Choroid plexus epithelial cell (primary cell): ENCODE results near the gene LIG1.

ENCODE experiments used
- DNase-seq: peaks from one replicate; pipeline ENCODE4 v3.0.0-alpha.2; 2010; ENCODE audit warnings: low read depth
- H3K4me3 ChIP-seq: 2 replicates; pipeline ENCODE4 v1.5.1; 2011; ENCODE audit warnings: low read depth, mild to moderate bottlenecking, control low read depth, low read length, moderate library complexity
- CTCF ChIP-seq: conservative IDR thresholded peaks from 2 replicates; pipeline ENCODE4 v1.5.1; 2011; ENCODE audit warnings: low read depth, mild to moderate bottlenecking, control low read depth, inconsistent platforms, low read length, moderate library complexity

LIG1 gene

DNA sequence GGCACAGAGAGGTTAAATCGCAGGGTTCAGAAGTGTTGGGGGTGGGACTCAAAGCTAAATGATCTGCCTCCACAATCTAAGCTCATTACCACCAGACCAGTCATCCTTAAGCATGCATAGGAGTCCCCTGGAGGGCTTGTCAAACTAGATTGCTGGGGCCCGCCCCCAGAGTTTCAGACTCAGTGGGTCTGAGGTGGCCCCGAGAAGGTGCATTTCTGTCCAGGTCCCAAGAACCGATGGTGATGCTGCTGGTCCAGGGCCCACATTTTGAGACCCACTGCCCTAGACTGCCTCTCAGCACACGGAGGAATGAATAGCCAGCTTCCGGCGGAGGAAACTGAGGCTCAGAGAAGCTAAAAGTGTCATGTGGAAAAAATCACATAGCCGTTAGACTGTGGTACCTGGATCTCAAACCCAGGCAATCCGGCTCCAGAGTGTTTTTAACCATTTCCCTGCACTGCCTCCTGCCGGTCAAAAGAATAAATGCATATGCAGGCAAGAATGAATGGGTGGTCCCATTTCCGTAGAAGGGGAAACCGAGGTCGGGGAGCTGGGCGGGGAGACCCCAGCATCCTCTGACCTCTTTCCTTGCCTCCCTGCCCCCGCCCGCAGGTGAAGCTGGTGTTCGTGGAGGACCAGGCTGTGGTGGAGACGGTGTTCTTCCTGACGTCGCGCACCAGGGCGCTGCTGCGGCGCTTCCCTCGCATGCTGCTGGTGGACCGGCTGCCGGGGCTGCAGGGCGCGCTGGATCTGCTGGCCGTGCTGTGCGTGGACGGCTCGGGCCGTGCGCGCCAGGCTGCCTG lies 24.1 kb upstream of the LIG1 start:
- H3K4me3 ChIP-seq, result no peak overlapping the region
- peak; percentile 33 for DNase-seq
- TF ChIP-seq CTCF, result peak; percentile 71

DNA sequence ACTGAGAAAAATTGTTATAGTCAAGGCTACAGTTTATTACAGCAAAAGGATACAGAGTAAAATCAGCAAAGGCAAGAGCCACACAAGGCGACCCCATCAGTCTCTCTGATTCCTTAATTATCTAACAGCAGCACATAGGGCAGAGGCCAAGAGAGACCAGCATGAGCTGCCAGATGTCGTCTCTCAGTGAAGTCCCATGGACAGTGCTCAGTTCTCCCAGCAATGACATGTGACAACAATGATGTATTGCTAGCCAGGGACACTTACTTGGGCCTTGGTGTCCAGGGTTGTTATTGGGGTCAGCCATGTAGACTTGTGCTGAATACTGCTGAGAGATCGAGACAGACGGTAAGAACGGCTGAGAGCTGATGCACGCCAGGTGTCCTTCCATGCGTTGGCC lies 22.6 kb upstream of the LIG1 start:
- H3K4me3 ChIP-seq, result no peak overlapping the region
- TF ChIP-seq CTCF, result no peak
- no peak for DNase-seq

- TF ChIP-seq CTCF, result no peak
- H3K4me3 ChIP-seq, result no peak overlapping the region
Observed at GRCh38 chr19:48190885-48191284, 20.7 kb upstream of the LIG1 start.

DNA sequence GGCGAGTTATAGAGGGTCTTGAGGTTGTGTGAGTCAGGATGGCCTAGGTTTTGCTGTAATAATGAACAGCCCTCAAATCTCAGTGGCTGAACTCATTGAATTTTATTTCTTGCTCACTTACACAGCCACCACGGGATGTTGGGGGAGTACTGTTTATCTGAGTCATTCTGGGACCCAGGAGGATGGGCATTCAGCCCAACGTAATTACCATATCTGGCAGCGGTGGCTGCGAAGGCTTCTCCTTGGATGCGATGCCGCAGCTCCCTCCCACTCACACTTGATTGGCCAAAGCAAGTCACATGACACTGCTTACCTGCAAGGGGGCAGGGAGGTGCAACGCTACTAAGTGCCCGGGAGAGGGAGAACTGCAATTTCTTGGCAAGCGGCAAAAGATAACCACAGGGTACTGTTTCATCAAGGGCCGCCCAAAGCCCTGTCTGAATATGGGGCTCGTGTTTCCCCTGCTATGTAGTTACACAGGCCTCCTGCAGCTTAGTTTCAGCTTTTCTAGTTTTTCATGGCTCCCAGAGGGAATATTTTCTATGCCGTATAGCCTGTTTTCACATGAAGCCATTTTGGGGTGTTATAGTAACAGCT lies 20.2 kb upstream of the LIG1 start:
- no peak overlapping the region for H3K4me3 ChIP-seq
- TF ChIP-seq CTCF, result peak; percentile 46
- peak; percentile 82 for DNase-seq

More at GRCh38 chr19:48190885-48191284, 20.7 kb upstream of the LIG1 start:
- no peak for DNase-seq

- no peak for DNase-seq
- no peak overlapping the region for H3K4me3 ChIP-seq
- TF ChIP-seq CTCF, result no peak
Observed at GRCh38 chr19:48186541-48186991, 16.4 kb upstream of the LIG1 start.

DNA sequence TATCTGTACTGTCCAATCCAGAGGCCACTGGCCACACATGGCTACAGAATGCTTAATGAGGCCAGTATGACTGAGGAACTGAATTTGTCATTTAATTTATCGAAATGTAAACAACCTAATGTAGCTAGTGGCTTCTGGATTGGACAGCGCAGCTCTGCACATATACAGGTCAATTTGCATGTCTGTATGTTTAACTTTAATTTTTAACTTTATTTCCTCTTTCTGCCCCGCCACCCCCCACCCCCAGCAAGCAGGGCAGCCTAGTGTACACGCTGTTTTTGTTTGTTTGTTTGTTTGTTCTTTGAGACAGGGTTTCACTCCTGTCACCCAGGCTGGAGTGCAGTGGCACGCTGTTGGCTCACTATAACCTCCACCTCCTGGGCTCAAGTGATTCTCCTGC lies 15.9 kb upstream of the LIG1 start:
- no peak overlapping the region for H3K4me3 ChIP-seq
- no peak for DNase-seq
- no peak for TF ChIP-seq CTCF
